ENCODE results near the gene SUN1. TPM values are rescaled to one million over a fixed set of nuclear protein-coding genes. Genes with fewer than 3 reads are reported as not detected.

The SUN1 gene, protein sequence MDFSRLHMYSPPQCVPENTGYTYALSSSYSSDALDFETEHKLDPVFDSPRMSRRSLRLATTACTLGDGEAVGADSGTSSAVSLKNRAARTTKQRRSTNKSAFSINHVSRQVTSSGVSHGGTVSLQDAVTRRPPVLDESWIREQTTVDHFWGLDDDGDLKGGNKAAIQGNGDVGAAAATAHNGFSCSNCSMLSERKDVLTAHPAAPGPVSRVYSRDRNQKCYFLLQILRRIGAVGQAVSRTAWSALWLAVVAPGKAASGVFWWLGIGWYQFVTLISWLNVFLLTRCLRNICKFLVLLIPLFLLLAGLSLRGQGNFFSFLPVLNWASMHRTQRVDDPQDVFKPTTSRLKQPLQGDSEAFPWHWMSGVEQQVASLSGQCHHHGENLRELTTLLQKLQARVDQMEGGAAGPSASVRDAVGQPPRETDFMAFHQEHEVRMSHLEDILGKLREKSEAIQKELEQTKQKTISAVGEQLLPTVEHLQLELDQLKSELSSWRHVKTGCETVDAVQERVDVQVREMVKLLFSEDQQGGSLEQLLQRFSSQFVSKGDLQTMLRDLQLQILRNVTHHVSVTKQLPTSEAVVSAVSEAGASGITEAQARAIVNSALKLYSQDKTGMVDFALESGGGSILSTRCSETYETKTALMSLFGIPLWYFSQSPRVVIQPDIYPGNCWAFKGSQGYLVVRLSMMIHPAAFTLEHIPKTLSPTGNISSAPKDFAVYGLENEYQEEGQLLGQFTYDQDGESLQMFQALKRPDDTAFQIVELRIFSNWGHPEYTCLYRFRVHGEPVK
- total RNA-seq: 100 to 1,000 TPM; 129 to 211 (median 183) TPM
- polyA plus RNA-seq: 100 to 1,000 TPM in 1 of 2 donors, 10 to 100 TPM in 1; 69.2 to 203 TPM
- long read RNA-seq, donor 1, full-length matches to known transcripts: 7 of 337 reads
- long read RNA-seq, donor 1, partial matches to known transcripts: 90 of 337 reads
- long read RNA-seq, donor 1, other reads (novel, unspliced or antisense): 240 of 337 reads
- long read RNA-seq, donor 2, full-length matches to known transcripts: 10 of 414 reads
- long read RNA-seq, donor 2, partial matches to known transcripts: 87 of 414 reads
- long read RNA-seq, donor 2, other reads (novel, unspliced or antisense): 317 of 414 reads
- long read RNA-seq, donor 3, full-length matches to known transcripts: 14 of 301 reads
- long read RNA-seq, donor 3, partial matches to known transcripts: 87 of 301 reads
- long read RNA-seq, donor 3, other reads (novel, unspliced or antisense): 200 of 301 reads

DNA sequence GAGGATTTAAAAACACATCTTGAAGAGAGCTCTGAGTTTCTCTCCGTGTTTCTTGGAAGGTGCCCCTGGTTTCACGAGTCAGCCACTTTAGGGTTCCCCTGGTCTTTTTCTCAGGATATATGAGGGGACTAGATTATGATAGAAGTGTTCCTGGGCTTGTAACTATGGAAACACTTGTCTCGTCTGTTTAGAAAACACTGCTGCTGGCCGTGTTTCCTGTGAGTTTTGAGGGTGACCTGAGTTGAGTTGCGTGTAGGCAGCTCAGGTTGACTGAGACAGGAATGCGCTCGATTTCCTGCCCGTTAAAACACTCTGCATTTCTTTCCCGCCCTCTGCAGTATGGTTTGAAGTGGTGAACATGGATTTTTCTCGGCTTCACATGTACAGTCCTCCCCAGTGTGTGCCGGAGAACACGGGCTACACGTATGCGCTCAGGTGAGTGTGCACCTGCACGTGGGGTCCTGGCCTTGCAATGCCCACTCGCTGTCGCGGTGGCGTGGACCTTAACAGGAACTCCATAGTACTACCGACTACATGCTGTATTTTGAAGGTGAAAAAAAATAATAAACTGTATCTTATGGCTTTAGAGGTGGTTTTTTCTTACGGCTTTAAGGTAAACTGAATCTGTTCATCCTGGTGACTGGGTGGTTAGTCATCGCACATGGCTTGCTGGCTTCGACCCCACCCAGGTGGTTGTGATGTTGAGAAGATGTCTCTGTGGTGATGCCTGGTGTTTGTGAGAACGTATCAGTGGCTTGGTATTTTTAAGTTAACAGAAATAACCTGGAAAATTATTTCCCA lies at the start of gene SUN1:
SUN1 (plus strand) TSS at position 310 of the 801 bp plus-strand sequence; CDS start at position 359, 49 bp downstream.
- WGBS, 2 donors: 40 to 53% methylated on average over 24 of the region's 24 CpGs
- Histone ChIP-seq H3K36me3 (peaks cover 0 to 33% (median 0%) of the 10 kb centered on the region in 9 donors), H3K9me3 (no peaks in the 10 kb centered on the region), H3K27me3 (no peaks in the 10 kb centered on the region), H3K4me3 (peak within 1 kb of the TSS in 9 of 10 donors; percentile 0 to 36 (median 31)), H3K4me1 (peaks cover 43 to 100% (median 76%) of the 10 kb centered on the region in 9 donors), H3K27ac (peak within 1 kb of the TSS; percentile 78 to 97 (median 92))
- no peak for DNase-seq
- intact Hi-C loops (cut with DNase I): loop anchor here in 5 of 10 donors (5.0 to 10.0 kb wide), 4 partner anchors 35 to 48 kb away; no protein-coding TSS in a partner anchor
- TF ChIP-seq, protein P1, sequence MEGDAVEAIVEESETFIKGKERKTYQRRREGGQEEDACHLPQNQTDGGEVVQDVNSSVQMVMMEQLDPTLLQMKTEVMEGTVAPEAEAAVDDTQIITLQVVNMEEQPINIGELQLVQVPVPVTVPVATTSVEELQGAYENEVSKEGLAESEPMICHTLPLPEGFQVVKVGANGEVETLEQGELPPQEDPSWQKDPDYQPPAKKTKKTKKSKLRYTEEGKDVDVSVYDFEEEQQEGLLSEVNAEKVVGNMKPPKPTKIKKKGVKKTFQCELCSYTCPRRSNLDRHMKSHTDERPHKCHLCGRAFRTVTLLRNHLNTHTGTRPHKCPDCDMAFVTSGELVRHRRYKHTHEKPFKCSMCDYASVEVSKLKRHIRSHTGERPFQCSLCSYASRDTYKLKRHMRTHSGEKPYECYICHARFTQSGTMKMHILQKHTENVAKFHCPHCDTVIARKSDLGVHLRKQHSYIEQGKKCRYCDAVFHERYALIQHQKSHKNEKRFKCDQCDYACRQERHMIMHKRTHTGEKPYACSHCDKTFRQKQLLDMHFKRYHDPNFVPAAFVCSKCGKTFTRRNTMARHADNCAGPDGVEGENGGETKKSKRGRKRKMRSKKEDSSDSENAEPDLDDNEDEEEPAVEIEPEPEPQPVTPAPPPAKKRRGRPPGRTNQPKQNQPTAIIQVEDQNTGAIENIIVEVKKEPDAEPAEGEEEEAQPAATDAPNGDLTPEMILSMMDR (IDR thresholded peaks at IDR 0.05): peak in 3 of 9 donors; percentile 10 to 29 (median 18)
- peak in 7 of 8 donors; percentile 2 to 55 (median 33) for ATAC-seq

DNA sequence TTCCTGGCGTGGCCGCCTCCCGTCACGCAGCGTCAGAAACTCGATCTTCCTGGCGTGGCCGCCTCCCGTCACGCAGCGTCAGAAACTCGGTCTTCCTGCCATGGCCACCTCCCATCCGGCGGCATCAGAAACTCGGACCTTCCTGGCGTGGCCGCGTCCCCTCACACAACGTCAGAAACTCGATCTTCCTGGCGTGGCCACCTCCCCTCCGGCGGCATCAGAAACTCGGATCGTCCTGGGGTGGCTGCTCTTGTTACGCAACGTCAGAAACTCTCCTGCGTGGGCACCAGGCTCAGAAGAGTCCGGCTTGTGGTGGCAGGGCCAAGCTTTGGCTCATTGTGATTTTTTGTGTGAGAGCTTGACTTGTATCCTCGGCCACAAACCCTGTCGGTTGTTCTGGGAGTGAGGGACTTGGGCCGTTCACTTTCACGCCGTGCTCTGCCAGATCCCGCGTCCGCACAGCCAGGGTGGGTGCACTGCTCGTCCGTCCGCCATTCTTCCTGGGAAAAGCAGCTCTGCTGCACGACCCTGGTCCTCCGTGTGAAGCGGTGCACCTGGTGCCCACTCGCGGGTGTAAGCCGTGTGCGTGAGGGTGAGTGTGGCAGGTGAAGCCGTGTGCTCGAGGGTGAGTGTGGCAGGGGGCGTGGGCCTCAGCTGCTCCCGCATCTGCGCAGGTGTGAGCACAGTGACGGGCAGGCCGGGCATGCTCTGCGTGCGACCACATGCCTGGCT lies 49.4 kb upstream of the SUN1 start:
- ATAC-seq (no peak), DNase-seq (no peak)
- Histone ChIP-seq H3K4me1 (peaks cover 0 to 32% (median 12%) of the 10 kb centered on the region in 9 donors), H3K36me3 (peaks cover 0 to 80% (median 7%) of the 10 kb centered on the region in 9 donors), H3K9me3 (no peaks in the 10 kb centered on the region), H3K4me3 (no peak overlapping the region), H3K27ac (no peak overlapping the region), H3K27me3 (no peaks in the 10 kb centered on the region)
- intact Hi-C loops (cut with DNase I): loop anchor here in 3 of 10 donors (10.0 kb wide), 3 partner anchors 52 to 182 kb away; partner anchors contain the start of gene SUN1 (in 1 of the 3)
- WGBS, 2 donors: 96 to 97% methylated on average over 52 to 55 of the region's 56 CpGs
- TF ChIP-seq, protein P1 (IDR thresholded peaks at IDR 0.05): no peak

Measured in heart right ventricle (tissue), 16 donors.